Upper lobe of left lung (tissue), 6 donors: ENCODE data around the gene OR4Q3. TPM values are rescaled to one million over a fixed set of nuclear protein-coding genes. Genes with fewer than 3 reads are reported as not detected.
"Not testable (repeated sequence)": the region's sequence is repeated elsewhere in the genome, so short reads cannot be mapped to it uniquely, and the experiment has no call there.

Experiments used
- ATAC-seq, 2 donors: fragments of 200-7000 bp; cut with Tn5 transposase; one replicate each; pipeline ENCODE4 v1.9.1; 2022; ENCODE audit warnings: mild to moderate bottlenecking in 2 of 2, moderate library complexity in 2 of 2; ENCODE audit not compliant: low FRiP score in 2 of 2
- DNase-seq, 2 donors: peaks; one replicate each; pipeline ENCODE4 v3.0.0-alpha.2; 2019 to 2020
- H3K27ac ChIP-seq, 4 donors: fragments of 200-600 bp; sonication (generic); one replicate each; pipeline ENCODE4 v1.5.1; 2016 to 2019
- H3K27me3 ChIP-seq, 4 donors: fragments of 200-600 bp; sonication (generic); one replicate each; pipeline ENCODE4 v1.5.1; 2017 to 2019
- H3K36me3 ChIP-seq, 4 donors: fragments of 200-600 bp; sonication (generic); one replicate each; pipeline ENCODE4 v1.5.1; 2016 to 2019
- H3K4me1 ChIP-seq, 4 donors: fragments of 200-600 bp; sonication (generic); one replicate each; pipeline ENCODE4 v1.5.1; 2018 to 2019
- H3K4me3 ChIP-seq, 4 donors: fragments of 200-600 bp; sonication (generic); one replicate each; pipeline ENCODE4 v1.5.1; 2017 to 2019; ENCODE audit warnings: mild to moderate bottlenecking in 2 of 4, moderate library complexity in 1 of 4
- H3K9me3 ChIP-seq, 4 donors: fragments of 200-600 bp; sonication (generic); one replicate each; pipeline ENCODE4 v1.5.1; 2018 to 2019
- CTCF ChIP-seq, 6 experiments: fragments of 450-650 bp in 4 of 6; fragments of 200-600 bp in 2 of 6; sonication (generic) in 2 of 6; IDR thresholded peaks; one replicate each; pipeline ENCODE4 v1.5.1; 2016 to 2019; ENCODE audit warnings: antibody characterized with exemption in 6 of 6
- EP300 ChIP-seq, 4 donors: sonication (generic); formaldehyde crosslinking; IDR thresholded peaks; one replicate each; pipeline ENCODE4 v1.5.1; 2017; ENCODE audit warnings: antibody characterized with exemption in 4 of 4, control low read depth in 2 of 4
- POLR2A ChIP-seq, 4 donors: fragments of 450-650 bp; IDR thresholded peaks; one replicate each; pipeline ENCODE4 v1.5.1; 2016 to 2017; ENCODE audit warnings: antibody characterized with exemption in 4 of 4, mild to moderate bottlenecking in 2 of 4
- POLR2AphosphoS5 ChIP-seq, 2 donors: sonication (generic); formaldehyde crosslinking; IDR thresholded peaks; one replicate each; pipeline ENCODE4 v1.5.1; 2017; ENCODE audit warnings: antibody characterized with exemption in 2 of 2
- WGBS, 2 donors: methylation state at CpG; one replicate each; pipeline ENCODE4 v1.1.5; 2017 to 2018; 5-methylcytosine and 5-hydroxymethylcytosine counted together
- total RNA-seq, 6 donors: library from RNA; depleted of rRNA in 4 of 6; stranded (reverse); fragments of >200 nt in 4 of 6; gene quantifications; one replicate each; pipeline versions ENCODE4 v1.1.0 to v1.2.1, GENCODE V29; 2016 to 2021
- donor health status: DM: no; HTN: no; CAD: no; lungs with moderate emphysema.
- donor health status: DM: no; HTN: yes; CAD: no; lungs with severe emphysema.

The OR4Q3 gene
- not detected for total RNA-seq

- Histone ChIP-seq H3K36me3 (no peaks in the 10 kb centered on the region), H3K4me1 (no peaks in the 10 kb centered on the region), H3K27me3 (no peaks in the 10 kb centered on the region), H3K27ac (no peak within 1 kb of the TSS), H3K9me3 (no peaks in the 10 kb centered on the region), H3K4me3 (no peak within 1 kb of the TSS)
- ATAC-seq (no peak), DNase-seq (no peak)
- WGBS, 2 donors = 71 to 78% methylated on average over 1 of the region's 1 CpG
- TF ChIP-seq POLR2AphosphoS5 (IDR thresholded peaks at IDR 0.05) (no peak), EP300 (IDR thresholded peaks at IDR 0.05) (no peak), POLR2A (IDR thresholded peaks at IDR 0.05) (no peak), CTCF (IDR thresholded peaks at IDR 0.05) (no peak)
Measured at GRCh38 chr14:19743256-19743655, at the start of gene OR4Q3. TSS of gene OR4Q3 (plus strand) at chr14:19743571.

- Histone ChIP-seq H3K4me1 (no peaks in the 10 kb centered on the region), H3K36me3 (no peaks in the 10 kb centered on the region), H3K9me3 (peaks cover 0 to 15% (median 6%) of the 10 kb centered on the region in 4 donors), H3K27me3 (no peaks in the 10 kb centered on the region), H3K27ac (no peak overlapping the region), H3K4me3 (no peak overlapping the region)
- TF ChIP-seq POLR2AphosphoS5 (IDR thresholded peaks at IDR 0.05) (no peak), POLR2A (IDR thresholded peaks at IDR 0.05) (no peak), EP300 (IDR thresholded peaks at IDR 0.05) (no peak), CTCF (IDR thresholded peaks at IDR 0.05) (no peak)
- DNase-seq (no peak), ATAC-seq (peak; percentile 19 to 42)
Measured at GRCh38 chr14:19729359-19729758, 14.0 kb upstream of the OR4Q3 start.

GRCh38 chr14:19729763-19730162, 13.6 kb upstream of the OR4Q3 start:
- H3K9me3 ChIP-seq = peaks cover 0 to 15% (median 6%) of the 10 kb centered on the region in 4 donors
- ATAC-seq (peak; percentile 45 to 52), DNase-seq (no peak)
- no peaks in the 10 kb centered on the region for H3K4me1 ChIP-seq
- 68 to 75% methylated on average over 2 of the region's 2 CpGs for WGBS, 2 donors
- H3K27me3 ChIP-seq = no peaks in the 10 kb centered on the region
- H3K27ac ChIP-seq = no peak overlapping the region
- no peaks in the 10 kb centered on the region for H3K36me3 ChIP-seq
- TF ChIP-seq CTCF (IDR thresholded peaks at IDR 0.05) = no peak
- no peak for TF ChIP-seq POLR2AphosphoS5 (IDR thresholded peaks at IDR 0.05)
- TF ChIP-seq POLR2A (IDR thresholded peaks at IDR 0.05) = no peak
- no peak for TF ChIP-seq EP300 (IDR thresholded peaks at IDR 0.05)
- H3K4me3 ChIP-seq = no peak overlapping the region

- not testable (repeated sequence) for H3K27me3 ChIP-seq, H3K36me3 ChIP-seq, H3K4me3 ChIP-seq, DNase-seq, H3K27ac ChIP-seq, H3K4me1 ChIP-seq
- 73 to 78% methylated on average over 3 of the region's 3 CpGs for WGBS, 2 donors
- peaks cover 0 to 15% (median 5%) of the 10 kb centered on the region in 4 donors for H3K9me3 ChIP-seq
- ATAC-seq = peak; percentile 14 to 25
Measured at GRCh38 chr14:19733893-19734292, 9.5 kb upstream of the OR4Q3 start.

- not testable (repeated sequence) for H3K4me3 ChIP-seq, H3K36me3 ChIP-seq, DNase-seq, H3K27me3 ChIP-seq, H3K9me3 ChIP-seq, H3K27ac ChIP-seq, H3K4me1 ChIP-seq, ATAC-seq
Measured at GRCh38 chr14:19752316-19752715, 8.9 kb downstream of the OR4Q3 start.

GRCh38 chr14:19754172-19754571, 10.8 kb downstream of the OR4Q3 start:
- Histone ChIP-seq H3K4me3 (no peak overlapping the region), H3K4me1 (no peaks in the 10 kb centered on the region), H3K36me3 (no peaks in the 10 kb centered on the region), H3K27me3 (no peaks in the 10 kb centered on the region), H3K9me3 (no peaks in the 10 kb centered on the region), H3K27ac (no peak overlapping the region)
- WGBS, 2 donors = 26 to 31% methylated on average over 2 of the region's 2 CpGs
- ATAC-seq (no peak), DNase-seq (no peak)
- TF ChIP-seq CTCF (IDR thresholded peaks at IDR 0.05) (no peak), EP300 (IDR thresholded peaks at IDR 0.05) (no peak), POLR2AphosphoS5 (IDR thresholded peaks at IDR 0.05) (no peak), POLR2A (IDR thresholded peaks at IDR 0.05) (no peak)

- H3K36me3 ChIP-seq, H3K4me3 ChIP-seq, H3K4me1 ChIP-seq, DNase-seq, H3K27ac ChIP-seq, H3K27me3 ChIP-seq: not testable (repeated sequence)
- WGBS, 2 donors = 40 to 58% methylated on average over 3 of the region's 3 CpGs
- ATAC-seq = peak; percentile 34 to 57
- H3K9me3 ChIP-seq = peaks cover 0 to 14% (median 3%) of the 10 kb centered on the region in 4 donors
Measured at GRCh38 chr14:19771491-19771890, 28.1 kb downstream of the OR4Q3 start.
